ENCODE results near the gene SERPINB8.

SERPINB8 gene

GRCh38 chr18:63965716-63966330 is 4.1 kb upstream of the SERPINB8 start:
- peaks cover 25% of the 10 kb centered on the region for H3K27me3 ChIP-seq (ENCODE audit: control insufficient read depth, low read length)
- TF ChIP-seq EZH2phosphoT487 (IDR thresholded peaks at IDR 0.05; ENCODE audit: borderline replicate concordance, low read length), result no peak
- no peak for TF ChIP-seq CTCF (IDR thresholded peaks at IDR 0.05; ENCODE audit: low read depth, low read length, poor library complexity, severe bottlenecking)
- H3K36me3 ChIP-seq (ENCODE audit: control insufficient read depth, low read length), result no peaks in the 10 kb centered on the region; the same call in 1 of the 2 replicates
- peaks cover 11% of the 10 kb centered on the region for H3K4me1 ChIP-seq (ENCODE audit: control insufficient read depth, low read length)
- no peak overlapping the region for H3K4me2 ChIP-seq (ENCODE audit: low read length)
- no peaks in the 10 kb centered on the region for H3K79me2 ChIP-seq (ENCODE audit: control insufficient read depth, low read length)
- no peaks in the 10 kb centered on the region for H3K9me2 ChIP-seq (replicated peaks; ENCODE audit: control insufficient read depth, low read length)
- no peak overlapping the region for H3K4me3 ChIP-seq (ENCODE audit: low read length)
- no peak overlapping the region for H3K27ac ChIP-seq (ENCODE audit: low read depth, low read length)
- no peaks in the 10 kb centered on the region for H4K20me1 ChIP-seq (ENCODE audit: control insufficient read depth, insufficient read depth, low read depth, low read length)
- H3F3A ChIP-seq (ENCODE audit: control insufficient read depth, insufficient read depth), result peaks cover 7% of the 10 kb centered on the region; the same call in 1 of the 2 replicates
- no peaks in the 10 kb centered on the region for H3K9me3 ChIP-seq (ENCODE audit: control insufficient read depth, insufficient read depth, low read length)

GRCh38 chr18:63970809-63971205 is 926 bp downstream of the SERPINB8 start:
- H3K36me3 ChIP-seq (ENCODE audit: control insufficient read depth, low read length), result no peaks in the 10 kb centered on the region; the same call in 1 of the 2 replicates
- no peak overlapping the region for H3K27ac ChIP-seq (ENCODE audit: low read depth, low read length)
- peaks cover 8% of the 10 kb centered on the region; the same call in 1 of the 2 replicates for H3F3A ChIP-seq (ENCODE audit: control insufficient read depth, insufficient read depth)
- peak overlapping the region; percentile 98 for H3K4me3 ChIP-seq (ENCODE audit: low read length)
- H3K9me3 ChIP-seq (ENCODE audit: control insufficient read depth, insufficient read depth, low read length), result no peaks in the 10 kb centered on the region
- TF ChIP-seq CTCF (IDR thresholded peaks at IDR 0.05; ENCODE audit: low read depth, low read length, poor library complexity, severe bottlenecking), result no peak
- H3K4me2 ChIP-seq (ENCODE audit: low read length), result peak overlapping the region; percentile 96
- no peaks in the 10 kb centered on the region for H3K9me2 ChIP-seq (replicated peaks; ENCODE audit: control insufficient read depth, low read length)
- H3K27me3 ChIP-seq (ENCODE audit: control insufficient read depth, low read length), result peaks cover 10% of the 10 kb centered on the region
- no peaks in the 10 kb centered on the region for H4K20me1 ChIP-seq (ENCODE audit: control insufficient read depth, insufficient read depth, low read depth, low read length)
- peaks cover 29% of the 10 kb centered on the region for H3K4me1 ChIP-seq (ENCODE audit: control insufficient read depth, low read length)
- H3K79me2 ChIP-seq (ENCODE audit: control insufficient read depth, low read length), result no peaks in the 10 kb centered on the region

- no peaks in the 10 kb centered on the region for H3K9me2 ChIP-seq (replicated peaks; ENCODE audit: control insufficient read depth, low read length)
- H3K4me1 ChIP-seq (ENCODE audit: control insufficient read depth, low read length), result peaks cover 36% of the 10 kb centered on the region
- peak overlapping the region; percentile 96 for H3K4me2 ChIP-seq (ENCODE audit: low read length)
- peaks cover 10% of the 10 kb centered on the region; the same call in 1 of the 2 replicates for H3F3A ChIP-seq (ENCODE audit: control insufficient read depth, insufficient read depth)
- H3K79me2 ChIP-seq (ENCODE audit: control insufficient read depth, low read length), result no peaks in the 10 kb centered on the region
- no peaks in the 10 kb centered on the region for H4K20me1 ChIP-seq (ENCODE audit: control insufficient read depth, insufficient read depth, low read depth, low read length)
- H3K36me3 ChIP-seq (ENCODE audit: control insufficient read depth, low read length), result no peaks in the 10 kb centered on the region; the same call in 1 of the 2 replicates
- no peak overlapping the region for H3K27ac ChIP-seq (ENCODE audit: low read depth, low read length)
- H3K9me3 ChIP-seq (ENCODE audit: control insufficient read depth, insufficient read depth, low read length), result no peaks in the 10 kb centered on the region
- H3K4me3 ChIP-seq (ENCODE audit: low read length), result peak overlapping the region; percentile 98
- TF ChIP-seq EZH2phosphoT487 (IDR thresholded peaks at IDR 0.05; ENCODE audit: borderline replicate concordance, low read length) (no peak), CTCF (IDR thresholded peaks at IDR 0.05; ENCODE audit: low read depth, low read length, poor library complexity, severe bottlenecking) (no peak)
- H3K27me3 ChIP-seq (ENCODE audit: control insufficient read depth, low read length), result peaks cover 8% of the 10 kb centered on the region
Observed at GRCh38 chr18:63971320-63972001, 1.6 kb downstream of the SERPINB8 start.

All from DOHH2 (cell line).